HG03575 (cell line): Measurements from ENCODE around the gene ZSCAN5A.
"Not testable (repeated sequence)": the region's sequence is repeated elsewhere in the genome, so short reads cannot be mapped to it uniquely, and the experiment has no call there.

Experiments
- ATAC-seq: cut with Tn5 transposase; IDR thresholded peaks from one replicate; pipeline ENCODE4 v1.9.1; 2021; ENCODE audit not compliant: unreplicated experiment, insufficient number of reproducible peaks, low FRiP score; ENCODE audit errors: extremely low read depth

ZSCAN5A gene

GRCh38 chr19:56222901-56223300, 91.7 kb downstream of the ZSCAN5A start:
- ATAC-seq = no peak

- no peak for ATAC-seq
Observed at GRCh38 chr19:56221851-56222250, 92.8 kb downstream of the ZSCAN5A start.

- not testable (repeated sequence) for ATAC-seq
Observed at GRCh38 chr19:56221442-56221841, 93.2 kb downstream of the ZSCAN5A start.

GRCh38 chr19:56218961-56219360, 95.7 kb downstream of the ZSCAN5A start:
- ATAC-seq = no peak

- ATAC-seq = no peak
Observed at GRCh38 chr19:56217039-56217949, 97.3 kb downstream of the ZSCAN5A start.

GRCh38 chr19:56211718-56212117, 102.9 kb downstream of the ZSCAN5A start:
- no peak for ATAC-seq

- ATAC-seq = not testable (repeated sequence)
Observed at GRCh38 chr19:56210036-56210435, 104.6 kb downstream of the ZSCAN5A start.

GRCh38 chr19:56209091-56209490, 105.5 kb downstream of the ZSCAN5A start:
- ATAC-seq = no peak

- not testable (repeated sequence) for ATAC-seq
Observed at GRCh38 chr19:56207581-56207980, 107.1 kb downstream of the ZSCAN5A start.

GRCh38 chr19:56201973-56202372, 112.7 kb downstream of the ZSCAN5A start, which contains the start of gene ZSCAN5C:
ZSCAN5C (plus strand) TSS chr19:56202273; CDS start chr19:56205914, 3,641 bp downstream.
- no peak for ATAC-seq

- ATAC-seq = no peak
Observed at GRCh38 chr19:56199687-56200086, 115.0 kb downstream of the ZSCAN5A start.

- ATAC-seq = not testable (repeated sequence)
Observed at GRCh38 chr19:56197646-56198045, 117.0 kb downstream of the ZSCAN5A start, which contains the start of gene ZSCAN5B. ZSCAN5B (minus strand) TSS chr19:56197783; CDS start chr19:56193052, 4,731 bp downstream.

- ATAC-seq = no peak
Observed at GRCh38 chr19:56193981-56194640, 120.5 kb downstream of the ZSCAN5A start.

GRCh38 chr19:56191711-56192110, 122.9 kb downstream of the ZSCAN5A start:
- no peak for ATAC-seq

- no peak for ATAC-seq
Observed at GRCh38 chr19:56191115-56191514, 123.5 kb downstream of the ZSCAN5A start.

- no peak for ATAC-seq
Observed at GRCh38 chr19:56189785-56190184, 124.9 kb downstream of the ZSCAN5A start.

- no peak for ATAC-seq
Observed at GRCh38 chr19:56177564-56178243, 136.9 kb downstream of the ZSCAN5A start.

- no peak for ATAC-seq
Observed at GRCh38 chr19:56176881-56177280, 137.8 kb downstream of the ZSCAN5A start.

- ATAC-seq = not testable (repeated sequence)
Observed at GRCh38 chr19:56176310-56176709, 138.3 kb downstream of the ZSCAN5A start.
